GM18951 (cell line): ENCODE results near the gene ICAM2.
"Not testable (repeated sequence)": the region's sequence is repeated elsewhere in the genome, so short reads cannot be mapped to it uniquely, and the experiment has no call there.

Experiments used
- POLR2A ChIP-seq: IDR thresholded peaks from 4 replicates; pipeline ENCODE4 v1.6.1; 2011; ENCODE audit warnings: mild to moderate bottlenecking; ENCODE audit not compliant: insufficient read length, insufficient read depth; ENCODE audit errors: extremely low read depth
- in situ Hi-C: fragments of 300-500 bp; cut with MboI; formaldehyde crosslinking; loops from one replicate; pipeline ENCODE4 v1.12.0; 2022; ENCODE audit warnings: low sequenced_read_pairs, mixed read lengths, inconsistent platforms; ENCODE audit not compliant: unreplicated experiment

ICAM2 gene

DNA sequence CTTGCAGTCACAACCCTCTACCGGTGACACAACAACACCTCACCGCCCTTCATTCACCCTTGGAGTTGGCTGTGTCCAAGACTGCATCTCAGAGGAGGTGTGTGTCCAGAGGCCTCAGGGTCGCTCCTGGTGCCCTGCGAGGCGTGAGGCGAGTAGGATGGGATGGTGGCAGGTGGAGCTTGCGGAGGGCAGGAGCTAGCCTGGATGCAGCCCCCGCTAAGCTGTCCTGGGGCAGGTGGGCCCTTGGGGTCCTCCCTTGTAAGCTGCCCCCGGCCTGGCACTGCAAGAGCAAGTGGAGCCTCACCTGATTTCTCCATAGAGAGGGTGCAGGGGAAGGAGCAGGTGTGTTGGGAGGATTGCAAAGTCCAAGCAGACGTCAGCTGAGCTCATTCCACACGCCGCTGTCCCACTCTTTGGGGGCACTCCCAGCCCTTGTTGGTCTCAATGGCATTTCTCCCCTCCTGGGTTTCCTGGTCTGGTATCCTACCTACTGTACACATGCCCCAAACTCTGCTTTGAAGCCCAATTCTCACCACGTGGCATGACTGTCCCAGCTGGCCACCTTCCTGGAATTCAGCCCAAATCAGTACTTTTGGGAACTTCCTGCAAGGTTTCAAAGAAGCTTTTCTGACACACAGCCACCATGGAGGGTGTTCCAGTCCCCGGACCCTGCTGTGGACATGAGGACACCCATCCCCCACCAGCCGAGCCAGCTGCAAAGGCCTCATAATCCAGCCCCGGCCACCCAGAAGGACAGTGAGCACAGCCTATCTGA is 18.1 kb upstream of the ICAM2 start:
- in situ Hi-C loops: loop anchor here (25.0 kb wide), 1 partner anchor 249 kb away; no protein-coding TSS in a partner anchor
- no peak for TF ChIP-seq POLR2A

DNA sequence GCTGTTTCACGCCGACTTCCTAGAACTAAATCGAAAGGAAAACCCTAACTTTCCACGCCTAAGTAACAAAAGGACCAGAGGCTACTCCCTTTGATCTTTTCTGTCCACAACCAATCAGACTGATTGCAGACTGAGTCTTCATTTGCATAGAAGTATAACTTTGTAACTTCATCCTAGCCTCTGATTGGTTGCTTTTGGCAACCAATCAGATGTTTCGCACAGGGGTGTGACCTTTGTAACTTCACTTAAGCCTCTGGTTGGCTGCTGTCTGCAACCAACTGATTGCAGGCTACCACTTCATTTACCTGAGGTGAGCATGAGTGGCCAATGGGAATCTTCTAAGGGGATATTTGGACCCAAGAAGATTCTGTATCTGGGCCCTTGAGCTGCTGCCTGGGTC is 17.4 kb upstream of the ICAM2 start:
- TF ChIP-seq POLR2A: no peak
- in situ Hi-C loops: loop anchor here (25.0 kb wide), 1 partner anchor 249 kb away; no protein-coding TSS in a partner anchor

DNA sequence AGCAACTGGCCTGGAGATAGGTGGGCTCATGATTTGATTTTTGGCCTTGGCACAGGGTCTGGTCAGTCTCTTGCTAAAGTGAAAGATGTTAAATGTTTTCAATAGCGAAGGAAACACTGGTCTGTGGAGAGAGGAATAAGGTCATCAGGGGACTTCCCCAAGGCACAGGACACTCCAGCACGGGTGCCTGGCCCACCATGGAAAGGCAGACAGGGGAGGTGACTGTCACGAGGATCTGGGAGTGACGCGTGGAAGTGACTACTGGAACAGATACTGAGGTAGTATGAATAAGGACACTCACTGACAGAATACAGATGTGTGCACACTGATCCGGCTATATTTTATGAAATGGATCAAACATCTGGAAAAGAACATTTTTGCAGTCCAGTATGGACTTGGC is 16.7 kb upstream of the ICAM2 start:
- in situ Hi-C loops: loop anchor here (25.0 kb wide), 1 partner anchor 250 kb away; no protein-coding TSS in a partner anchor
- TF ChIP-seq POLR2A: no peak

DNA sequence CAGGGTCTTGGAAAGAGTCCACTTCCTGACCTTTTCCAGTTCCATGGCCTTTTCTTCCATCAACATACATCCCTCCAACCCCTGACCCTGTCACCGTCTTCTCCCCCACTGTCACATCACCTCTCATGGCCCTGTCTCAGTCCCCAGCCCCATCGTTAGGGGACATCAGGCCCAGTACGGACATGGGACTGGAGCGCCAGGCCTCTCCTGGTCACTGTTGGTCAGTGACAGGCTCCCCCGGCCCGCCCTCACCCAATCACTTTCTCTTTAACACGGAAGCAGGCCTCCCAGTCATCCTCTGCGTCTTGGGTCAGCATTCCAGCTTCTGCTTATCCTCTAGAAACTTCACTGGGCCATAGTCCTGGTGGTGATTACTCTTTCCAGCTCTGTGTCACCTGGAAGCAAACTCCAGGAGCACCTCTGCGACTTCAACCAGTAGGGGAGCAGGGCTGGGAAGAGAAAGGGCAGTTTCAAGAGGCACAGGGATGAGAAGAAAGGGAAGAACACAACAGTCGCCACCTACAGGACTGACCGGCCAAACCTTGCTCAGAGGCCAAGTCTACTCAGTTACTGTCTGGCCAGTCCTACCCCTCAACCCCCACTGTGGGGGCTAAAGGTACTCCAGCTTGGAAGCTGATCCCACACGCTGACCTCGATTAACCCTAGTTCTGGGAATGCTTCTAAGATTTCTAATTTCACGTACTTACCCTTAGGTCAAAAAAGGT is 15.9 kb upstream of the ICAM2 start:
- TF ChIP-seq POLR2A: no peak
- in situ Hi-C loops: loop anchor here (25.0 kb wide), 1 partner anchor 251 kb away; no protein-coding TSS in a partner anchor

DNA sequence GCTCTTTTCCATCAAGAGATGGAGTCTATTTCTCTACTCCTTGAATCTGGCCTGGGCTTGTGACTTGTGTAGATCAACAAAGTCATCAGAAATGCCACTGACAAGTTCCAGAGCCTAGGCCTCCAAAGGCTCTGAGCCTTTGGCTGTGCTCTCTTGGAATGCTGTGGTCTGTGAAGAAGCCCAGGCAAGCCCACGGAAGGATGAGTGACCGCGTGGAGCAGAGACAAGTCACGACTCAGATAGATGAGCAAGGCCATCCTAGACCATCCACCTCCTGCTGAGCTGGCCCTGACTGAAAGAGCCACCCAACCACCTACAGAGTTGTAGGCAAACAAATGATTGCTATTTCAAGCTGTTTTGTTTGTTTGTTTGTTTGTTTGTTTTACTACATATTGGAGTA is 11.6 kb upstream of the ICAM2 start:
- no peak for TF ChIP-seq POLR2A
- in situ Hi-C loops: loop anchor here (25.0 kb wide), 1 partner anchor 255 kb away; no protein-coding TSS in a partner anchor

DNA sequence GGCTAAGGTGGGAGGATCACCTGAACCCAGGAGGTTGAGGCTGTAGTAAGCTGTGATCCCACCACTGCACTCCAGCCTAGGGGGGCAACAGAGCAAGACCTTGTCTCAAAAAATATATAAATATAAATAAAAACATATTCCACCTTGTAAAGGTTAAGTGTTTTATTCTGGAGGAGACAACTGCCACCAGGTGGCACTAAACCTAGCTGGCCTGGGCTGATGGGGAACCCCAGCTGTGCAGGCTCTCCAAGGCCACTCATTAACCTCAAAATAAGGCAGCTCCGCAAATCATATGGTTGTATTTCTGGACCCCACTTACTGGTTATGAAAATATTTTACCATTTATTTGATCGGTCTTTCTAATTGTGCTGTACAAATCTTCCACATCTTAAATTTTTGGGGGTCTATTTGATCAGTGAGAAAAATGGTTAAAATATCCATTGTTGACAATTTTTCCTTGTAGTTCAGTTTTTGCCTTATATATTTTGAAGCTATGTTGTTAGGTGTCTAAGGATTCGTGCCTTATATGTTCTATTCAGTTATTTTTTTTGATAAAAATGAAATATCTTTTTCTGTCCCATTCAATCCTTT is 8.5 kb upstream of the ICAM2 start:
- TF ChIP-seq POLR2A: no peak
- in situ Hi-C loops: loop anchor here (5.0 to 25.0 kb wide), 3 partner anchors 113 to 258 kb away; partner anchors contain the start of genes CSHL1 and GH1

DNA sequence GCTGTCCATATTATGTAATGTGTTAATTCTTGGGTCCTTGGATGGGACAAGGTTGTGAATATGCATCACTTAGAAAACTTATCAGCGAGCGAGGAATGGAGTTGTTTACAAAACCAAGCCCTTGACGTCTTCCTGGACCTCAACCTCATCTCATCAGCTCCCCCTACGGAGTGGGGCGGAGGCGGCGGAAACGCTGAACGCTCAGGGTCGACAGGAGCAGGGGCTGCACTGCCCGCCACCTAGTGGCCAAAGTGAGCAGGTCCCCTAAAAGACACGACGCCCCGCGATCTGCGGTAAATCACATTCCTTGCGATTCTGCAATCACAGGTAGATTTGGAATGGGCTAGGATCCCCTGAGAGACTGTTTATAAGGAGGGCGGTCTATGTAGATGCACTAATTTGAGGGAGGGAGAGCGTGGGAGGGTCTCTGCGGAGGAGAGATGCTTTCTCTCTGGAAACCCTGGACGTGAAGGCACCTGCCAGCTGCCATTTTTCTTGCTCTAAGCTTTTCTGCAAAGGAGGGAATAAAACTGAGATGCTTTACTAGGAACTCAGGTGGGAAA is 5.4 kb upstream of the ICAM2 start:
- TF ChIP-seq POLR2A: no peak
- in situ Hi-C loops: loop anchor here (5.0 to 25.0 kb wide), 3 partner anchors 111 to 261 kb away; partner anchors contain the start of genes CSHL1 and GH1

DNA sequence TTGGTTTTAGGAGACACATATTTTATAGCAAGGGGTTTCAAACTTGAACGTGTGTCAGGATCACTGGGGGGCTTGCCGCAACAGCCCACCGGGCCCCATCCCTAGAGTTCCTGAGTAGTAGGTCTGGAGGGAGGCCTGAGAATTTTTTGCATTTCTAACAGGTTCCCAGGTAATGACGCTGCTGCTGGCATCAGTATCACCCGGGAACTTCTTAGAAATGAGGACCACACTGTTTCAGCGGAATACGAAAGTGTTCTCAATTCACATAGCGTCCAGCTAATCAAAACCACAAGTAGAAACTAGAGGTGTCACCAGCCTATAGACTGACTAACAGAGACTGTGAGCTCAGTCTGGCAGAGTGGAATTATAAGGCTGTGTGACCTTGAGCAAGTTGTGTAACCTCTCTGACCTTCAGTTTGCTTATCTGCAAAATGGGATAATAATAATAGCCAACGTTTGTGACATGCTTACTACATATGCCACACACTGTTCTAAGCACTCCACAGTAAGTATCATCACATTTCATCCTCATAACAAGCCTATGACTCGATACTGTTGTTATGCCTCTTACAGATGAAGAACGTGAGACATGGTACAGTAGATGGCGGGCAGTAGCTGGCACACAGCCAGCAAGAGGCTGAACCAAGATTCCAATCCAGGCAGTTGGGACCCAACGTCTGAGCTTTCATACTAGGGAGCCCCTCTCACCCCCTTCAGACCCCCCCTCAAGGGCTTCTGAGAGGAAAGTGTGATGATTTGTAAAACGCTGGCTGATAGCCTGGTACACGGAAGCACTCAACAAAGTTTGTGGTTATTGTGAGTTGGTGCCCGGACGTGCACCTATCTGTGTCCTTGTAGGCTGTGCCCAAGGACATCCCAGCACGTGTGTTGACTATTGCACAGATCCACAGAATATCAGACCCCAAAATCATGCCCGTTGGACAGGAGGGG is 4.6 kb upstream of the ICAM2 start:
- no peak for TF ChIP-seq POLR2A
- in situ Hi-C loops: loop anchor here (5.0 to 25.0 kb wide), 3 partner anchors 110 to 262 kb away; partner anchors contain the start of genes CSHL1 and GH1

DNA sequence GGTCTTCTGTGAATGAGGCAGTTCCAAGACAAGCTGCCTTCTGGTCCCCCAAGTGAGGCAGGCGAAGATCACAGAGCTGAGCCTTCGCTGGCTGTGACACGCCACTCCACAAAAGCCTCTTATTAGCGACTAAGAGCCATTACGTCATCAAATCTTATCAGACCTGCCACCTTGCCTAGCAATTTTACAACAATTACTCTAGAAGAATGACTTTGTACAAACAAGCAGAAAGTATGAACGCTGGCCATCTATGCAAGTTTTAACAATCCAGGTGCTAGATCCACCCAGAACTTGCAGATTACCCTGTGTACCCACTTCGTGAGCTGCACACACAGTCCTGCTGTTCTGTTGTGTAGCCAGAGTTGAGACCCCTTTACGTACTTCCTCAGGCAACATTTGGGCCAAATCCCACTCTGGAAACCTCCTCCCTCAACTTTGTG is 3.8 kb upstream of the ICAM2 start:
- in situ Hi-C loops: loop anchor here (10.0 kb wide), 1 partner anchor 109 kb away; the partner anchor contains the start of genes CSHL1 and GH1
- TF ChIP-seq POLR2A: no peak

DNA sequence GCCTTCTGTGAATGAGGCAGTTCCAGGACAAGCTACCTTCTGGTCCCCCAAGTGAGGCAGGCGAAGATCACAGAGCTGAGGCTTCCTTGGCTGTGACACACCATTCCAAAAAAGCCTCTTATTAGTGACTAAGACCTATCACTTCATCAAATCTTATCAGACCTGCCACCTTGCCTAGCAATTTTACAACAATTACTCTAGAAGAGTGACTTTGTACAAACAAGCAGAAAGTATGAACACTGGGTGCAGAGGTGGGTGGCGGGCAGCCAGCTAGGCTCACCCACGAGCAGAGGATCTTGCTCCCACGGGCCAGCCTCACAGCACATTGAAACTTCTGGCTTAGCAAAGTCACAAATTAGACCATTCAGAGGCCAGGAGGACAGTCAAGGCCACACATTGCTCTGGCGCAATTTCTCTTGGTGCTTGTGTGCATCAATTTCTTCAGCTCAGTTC is 2.2 kb upstream of the ICAM2 start:
- TF ChIP-seq POLR2A: no peak
- in situ Hi-C loops: loop anchor here (10.0 kb wide), 1 partner anchor 108 kb away; the partner anchor contains the start of genes CSHL1 and GH1

DNA sequence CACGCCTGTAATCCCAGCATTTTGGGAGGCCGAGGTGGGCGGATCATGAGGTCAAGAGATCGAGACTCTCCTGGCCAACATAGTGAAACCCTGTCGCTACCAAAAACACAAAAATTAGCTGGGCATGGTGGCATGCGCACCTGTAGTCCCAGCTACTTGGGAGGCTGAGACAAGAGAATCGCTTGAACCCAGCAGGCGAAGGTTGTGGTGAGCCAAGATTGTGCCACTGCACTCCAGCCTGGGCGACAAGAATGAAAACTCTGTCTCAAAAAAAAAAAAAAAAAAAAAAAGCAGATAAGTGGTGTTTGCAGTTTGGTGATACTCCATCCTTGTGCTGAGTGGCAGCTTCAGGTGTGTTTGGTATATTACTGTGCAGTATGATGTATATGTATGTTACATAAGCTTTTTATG is 877 bp downstream of the ICAM2 start:
- in situ Hi-C loops: not testable (repeated sequence)
